GM19240 (cell line): Measurements from ENCODE around the gene TLN1.

ENCODE experiments used
- DNase-seq: peaks from one replicate; pipeline ENCODE4 v3.0.0; 2011; ENCODE audit warnings: low spot score; ENCODE audit not compliant: insufficient read length

Gene TLN1

GRCh38 chr9:35729700-35730485 lies 2.1 kb downstream of the TLN1 start:
- DNase-seq, result no peak

- DNase-seq, result no peak
Observed at GRCh38 chr9:35729101-35729500, 2.9 kb downstream of the TLN1 start.

- peak; percentile 58 for DNase-seq
Observed at GRCh38 chr9:35728041-35728971, 3.7 kb downstream of the TLN1 start.

GRCh38 chr9:35727676-35728040 lies 4.3 kb downstream of the TLN1 start:
- no peak for DNase-seq

GRCh38 chr9:35726931-35727330 lies 5.1 kb downstream of the TLN1 start:
- no peak for DNase-seq

- no peak for DNase-seq
Observed at GRCh38 chr9:35725362-35725761, 6.6 kb downstream of the TLN1 start.

- DNase-seq, result no peak
Observed at GRCh38 chr9:35723908-35724307, 8.1 kb downstream of the TLN1 start.

- no peak for DNase-seq
Observed at GRCh38 chr9:35723426-35723825, 8.6 kb downstream of the TLN1 start.

GRCh38 chr9:35719546-35719945 lies 12.4 kb downstream of the TLN1 start:
- DNase-seq, result no peak

- DNase-seq, result no peak
Observed at GRCh38 chr9:35718721-35719511, 13.1 kb downstream of the TLN1 start.

- DNase-seq, result no peak
Observed at GRCh38 chr9:35717132-35717870, 14.7 kb downstream of the TLN1 start.

- DNase-seq, result no peak
Observed at GRCh38 chr9:35716230-35716629, 15.8 kb downstream of the TLN1 start.

GRCh38 chr9:35714579-35715252 lies 17.3 kb downstream of the TLN1 start:
- DNase-seq, result no peak

GRCh38 chr9:35714123-35714522 lies 17.9 kb downstream of the TLN1 start:
- no peak for DNase-seq

- no peak for DNase-seq
Observed at GRCh38 chr9:35713578-35713977, 18.4 kb downstream of the TLN1 start.

GRCh38 chr9:35712762-35713400 lies 19.1 kb downstream of the TLN1 start:
- DNase-seq, result no peak

GRCh38 chr9:35711501-35712428 lies 20.2 kb downstream of the TLN1 start:
- DNase-seq, result no peak

GRCh38 chr9:35710818-35711500 lies 21.0 kb downstream of the TLN1 start:
- no peak for DNase-seq
